ENCODE results near the gene FBXW11. TPM values are rescaled to one million over a fixed set of nuclear protein-coding genes. Genes with fewer than 3 reads are reported as not detected.

FBXW11 gene
- total and polyA plus RNA-seq, 2 of the 8 experiments (the other 6 are each of a cell fraction or from before 2014, with no cell fraction given), result 45.0 to 75.6 TPM

DNA sequence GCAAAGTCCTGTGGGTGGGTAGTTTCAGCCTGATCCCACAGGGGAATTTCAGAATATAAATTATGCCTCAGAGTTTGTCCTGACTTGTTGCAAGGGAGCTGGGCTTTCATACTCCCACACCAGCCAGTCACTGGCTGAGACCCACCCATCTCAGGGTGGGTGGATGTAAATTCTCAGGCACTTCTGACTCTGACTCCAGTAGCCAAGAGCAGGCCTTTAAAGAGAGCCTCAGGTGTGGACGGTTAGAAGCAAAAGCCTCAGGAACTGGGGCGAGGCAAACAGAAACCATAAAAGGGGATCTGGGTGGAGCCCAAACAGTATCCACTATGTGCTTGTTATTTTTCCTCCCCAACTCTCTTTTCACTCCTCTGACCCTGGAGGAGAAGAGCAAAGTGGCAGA is 28.6 kb upstream of the FBXW11 start (continued):
- TF ChIP-seq, protein P1, sequence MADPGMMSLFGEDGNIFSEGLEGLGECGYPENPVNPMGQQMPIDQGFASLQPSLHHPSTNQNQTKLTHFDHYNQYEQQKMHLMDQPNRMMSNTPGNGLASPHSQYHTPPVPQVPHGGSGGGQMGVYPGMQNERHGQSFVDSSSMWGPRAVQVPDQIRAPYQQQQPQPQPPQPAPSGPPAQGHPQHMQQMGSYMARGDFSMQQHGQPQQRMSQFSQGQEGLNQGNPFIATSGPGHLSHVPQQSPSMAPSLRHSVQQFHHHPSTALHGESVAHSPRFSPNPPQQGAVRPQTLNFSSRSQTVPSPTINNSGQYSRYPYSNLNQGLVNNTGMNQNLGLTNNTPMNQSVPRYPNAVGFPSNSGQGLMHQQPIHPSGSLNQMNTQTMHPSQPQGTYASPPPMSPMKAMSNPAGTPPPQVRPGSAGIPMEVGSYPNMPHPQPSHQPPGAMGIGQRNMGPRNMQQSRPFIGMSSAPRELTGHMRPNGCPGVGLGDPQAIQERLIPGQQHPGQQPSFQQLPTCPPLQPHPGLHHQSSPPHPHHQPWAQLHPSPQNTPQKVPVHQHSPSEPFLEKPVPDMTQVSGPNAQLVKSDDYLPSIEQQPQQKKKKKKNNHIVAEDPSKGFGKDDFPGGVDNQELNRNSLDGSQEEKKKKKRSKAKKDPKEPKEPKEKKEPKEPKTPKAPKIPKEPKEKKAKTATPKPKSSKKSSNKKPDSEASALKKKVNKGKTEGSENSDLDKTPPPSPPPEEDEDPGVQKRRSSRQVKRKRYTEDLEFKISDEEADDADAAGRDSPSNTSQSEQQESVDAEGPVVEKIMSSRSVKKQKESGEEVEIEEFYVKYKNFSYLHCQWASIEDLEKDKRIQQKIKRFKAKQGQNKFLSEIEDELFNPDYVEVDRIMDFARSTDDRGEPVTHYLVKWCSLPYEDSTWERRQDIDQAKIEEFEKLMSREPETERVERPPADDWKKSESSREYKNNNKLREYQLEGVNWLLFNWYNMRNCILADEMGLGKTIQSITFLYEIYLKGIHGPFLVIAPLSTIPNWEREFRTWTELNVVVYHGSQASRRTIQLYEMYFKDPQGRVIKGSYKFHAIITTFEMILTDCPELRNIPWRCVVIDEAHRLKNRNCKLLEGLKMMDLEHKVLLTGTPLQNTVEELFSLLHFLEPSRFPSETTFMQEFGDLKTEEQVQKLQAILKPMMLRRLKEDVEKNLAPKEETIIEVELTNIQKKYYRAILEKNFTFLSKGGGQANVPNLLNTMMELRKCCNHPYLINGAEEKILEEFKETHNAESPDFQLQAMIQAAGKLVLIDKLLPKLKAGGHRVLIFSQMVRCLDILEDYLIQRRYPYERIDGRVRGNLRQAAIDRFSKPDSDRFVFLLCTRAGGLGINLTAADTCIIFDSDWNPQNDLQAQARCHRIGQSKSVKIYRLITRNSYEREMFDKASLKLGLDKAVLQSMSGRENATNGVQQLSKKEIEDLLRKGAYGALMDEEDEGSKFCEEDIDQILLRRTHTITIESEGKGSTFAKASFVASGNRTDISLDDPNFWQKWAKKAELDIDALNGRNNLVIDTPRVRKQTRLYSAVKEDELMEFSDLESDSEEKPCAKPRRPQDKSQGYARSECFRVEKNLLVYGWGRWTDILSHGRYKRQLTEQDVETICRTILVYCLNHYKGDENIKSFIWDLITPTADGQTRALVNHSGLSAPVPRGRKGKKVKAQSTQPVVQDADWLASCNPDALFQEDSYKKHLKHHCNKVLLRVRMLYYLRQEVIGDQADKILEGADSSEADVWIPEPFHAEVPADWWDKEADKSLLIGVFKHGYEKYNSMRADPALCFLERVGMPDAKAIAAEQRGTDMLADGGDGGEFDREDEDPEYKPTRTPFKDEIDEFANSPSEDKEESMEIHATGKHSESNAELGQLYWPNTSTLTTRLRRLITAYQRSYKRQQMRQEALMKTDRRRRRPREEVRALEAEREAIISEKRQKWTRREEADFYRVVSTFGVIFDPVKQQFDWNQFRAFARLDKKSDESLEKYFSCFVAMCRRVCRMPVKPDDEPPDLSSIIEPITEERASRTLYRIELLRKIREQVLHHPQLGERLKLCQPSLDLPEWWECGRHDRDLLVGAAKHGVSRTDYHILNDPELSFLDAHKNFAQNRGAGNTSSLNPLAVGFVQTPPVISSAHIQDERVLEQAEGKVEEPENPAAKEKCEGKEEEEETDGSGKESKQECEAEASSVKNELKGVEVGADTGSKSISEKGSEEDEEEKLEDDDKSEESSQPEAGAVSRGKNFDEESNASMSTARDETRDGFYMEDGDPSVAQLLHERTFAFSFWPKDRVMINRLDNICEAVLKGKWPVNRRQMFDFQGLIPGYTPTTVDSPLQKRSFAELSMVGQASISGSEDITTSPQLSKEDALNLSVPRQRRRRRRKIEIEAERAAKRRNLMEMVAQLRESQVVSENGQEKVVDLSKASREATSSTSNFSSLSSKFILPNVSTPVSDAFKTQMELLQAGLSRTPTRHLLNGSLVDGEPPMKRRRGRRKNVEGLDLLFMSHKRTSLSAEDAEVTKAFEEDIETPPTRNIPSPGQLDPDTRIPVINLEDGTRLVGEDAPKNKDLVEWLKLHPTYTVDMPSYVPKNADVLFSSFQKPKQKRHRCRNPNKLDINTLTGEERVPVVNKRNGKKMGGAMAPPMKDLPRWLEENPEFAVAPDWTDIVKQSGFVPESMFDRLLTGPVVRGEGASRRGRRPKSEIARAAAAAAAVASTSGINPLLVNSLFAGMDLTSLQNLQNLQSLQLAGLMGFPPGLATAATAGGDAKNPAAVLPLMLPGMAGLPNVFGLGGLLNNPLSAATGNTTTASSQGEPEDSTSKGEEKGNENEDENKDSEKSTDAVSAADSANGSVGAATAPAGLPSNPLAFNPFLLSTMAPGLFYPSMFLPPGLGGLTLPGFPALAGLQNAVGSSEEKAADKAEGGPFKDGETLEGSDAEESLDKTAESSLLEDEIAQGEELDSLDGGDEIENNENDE (IDR thresholded peaks at IDR 0.05; ENCODE audit: insufficient replicate concordance, low read length), result no peak
- no peak for TF ChIP-seq ASH2L (IDR thresholded peaks at IDR 0.05; ENCODE audit: low read length)
- TF ChIP-seq MAFK (IDR thresholded peaks at IDR 0.05; ENCODE audit: low read depth, low read length), result no peak
- no peak for TF ChIP-seq SUZ12 (IDR thresholded peaks at IDR 0.05; ENCODE audit: low read length)
- no peak for TF ChIP-seq GTF2F1 (IDR thresholded peaks at IDR 0.05; ENCODE audit: borderline replicate concordance, low read depth, low read length)
- no peak for TF ChIP-seq ZNF274 (IDR thresholded peaks at IDR 0.05; ENCODE audit: borderline replicate concordance, extremely low read depth, low read length)
- TF ChIP-seq, protein P2, sequence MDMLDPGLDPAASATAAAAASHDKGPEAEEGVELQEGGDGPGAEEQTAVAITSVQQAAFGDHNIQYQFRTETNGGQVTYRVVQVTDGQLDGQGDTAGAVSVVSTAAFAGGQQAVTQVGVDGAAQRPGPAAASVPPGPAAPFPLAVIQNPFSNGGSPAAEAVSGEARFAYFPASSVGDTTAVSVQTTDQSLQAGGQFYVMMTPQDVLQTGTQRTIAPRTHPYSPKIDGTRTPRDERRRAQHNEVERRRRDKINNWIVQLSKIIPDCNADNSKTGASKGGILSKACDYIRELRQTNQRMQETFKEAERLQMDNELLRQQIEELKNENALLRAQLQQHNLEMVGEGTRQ (IDR thresholded peaks at IDR 0.05; ENCODE audit: low read length), result no peak
- TF ChIP-seq TAF1 (IDR thresholded peaks at IDR 0.05; ENCODE audit: low read depth, low read length), result no peak

All from H1 (cell line).